ENCODE measurements around the gene CNKSR3.
A peak's percentile ranks its signal among the peaks of the same experiment; 100 is the strongest.

Gene CNKSR3

DNA sequence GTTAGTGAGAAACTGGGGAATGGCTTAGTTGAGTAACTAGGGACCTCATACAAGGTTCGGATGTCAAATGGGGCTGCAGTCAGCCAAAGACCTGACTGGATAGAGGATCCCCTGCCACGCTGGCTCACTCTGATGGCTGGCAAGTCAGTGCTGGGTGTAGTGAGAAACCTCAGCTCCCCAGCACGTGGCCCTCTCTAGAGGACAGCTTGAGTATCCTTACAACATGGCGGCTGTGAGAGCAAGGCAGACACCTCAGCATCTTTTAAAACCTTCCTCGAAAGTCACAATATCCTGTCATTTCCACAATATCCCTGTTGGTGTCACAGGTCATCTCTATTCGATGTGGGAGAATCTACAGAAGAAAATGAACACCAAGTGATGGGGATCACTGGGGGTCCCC, 127.2 kb downstream of the CNKSR3 start:
- no peak for DNase-seq (ENCODE audit: low read depth)

DNA sequence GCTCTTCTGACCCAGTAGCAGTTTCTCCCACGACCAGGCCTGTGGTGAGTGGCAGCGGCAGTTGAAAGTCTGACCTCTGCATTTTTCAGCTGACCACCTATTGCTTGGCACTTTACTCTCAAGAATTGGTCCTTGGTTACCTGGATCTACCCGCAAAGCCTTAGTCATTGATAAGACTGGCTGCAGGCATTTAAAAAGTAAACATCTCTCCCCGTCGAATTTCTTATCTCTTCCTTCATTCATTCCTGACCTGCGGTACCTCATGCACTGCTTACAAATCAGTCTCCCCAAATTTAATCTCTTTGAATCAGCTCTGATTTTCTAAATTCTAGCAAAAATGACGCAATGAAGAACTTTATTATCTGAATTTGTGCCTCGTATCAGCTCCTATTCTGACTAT, 127.7 kb downstream of the CNKSR3 start:
- DNase-seq (ENCODE audit: low read depth): no peak

- DNase-seq (ENCODE audit: low read depth): no peak
Observed at GRCh38 chr6:154381548-154381947, 128.9 kb downstream of the CNKSR3 start.

DNA sequence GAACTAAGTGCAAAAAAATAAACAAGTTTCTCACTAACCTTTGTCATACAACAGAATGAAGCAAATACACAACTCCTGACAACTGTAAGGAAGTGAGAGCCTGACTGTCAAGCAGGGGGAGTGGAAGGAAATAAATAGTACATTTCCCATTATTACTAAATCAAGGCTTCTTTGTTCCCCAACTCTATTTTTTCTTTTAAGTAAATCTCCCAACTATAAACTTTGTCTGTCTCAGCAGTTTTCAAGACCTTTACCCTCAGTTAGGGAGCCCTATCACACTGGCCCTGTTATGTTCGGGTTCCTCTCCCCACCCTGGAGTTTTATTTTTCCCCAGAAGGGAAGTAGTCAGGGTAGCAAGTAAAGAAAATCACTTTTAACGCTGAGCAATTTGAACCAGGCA, 129.7 kb downstream of the CNKSR3 start:
- no peak for DNase-seq (ENCODE audit: low read depth)

DNA sequence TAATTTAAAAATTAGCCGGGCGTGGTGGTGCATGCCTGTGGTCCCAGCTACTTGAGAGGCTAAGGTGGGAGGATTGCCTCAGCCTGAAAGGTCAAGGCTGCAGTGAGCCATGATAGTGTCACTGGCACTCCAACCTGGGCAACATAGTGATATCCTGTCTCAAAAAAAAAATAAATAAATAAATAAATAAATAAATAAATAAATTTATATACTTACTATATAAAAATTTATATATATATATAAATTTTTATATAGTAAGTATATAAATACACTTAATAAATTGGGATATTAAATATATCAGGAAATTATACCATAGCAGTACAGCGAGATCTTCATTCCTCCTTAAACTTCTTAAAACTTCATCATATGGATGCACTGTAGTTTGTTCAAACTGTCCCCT, 130.9 kb downstream of the CNKSR3 start:
- no peak for DNase-seq (ENCODE audit: low read depth)

- DNase-seq (ENCODE audit: low read depth): no peak
Observed at GRCh38 chr6:154378518-154378917, 132.0 kb downstream of the CNKSR3 start.

GRCh38 chr6:154377726-154378125, 132.8 kb downstream of the CNKSR3 start:
- DNase-seq (ENCODE audit: low read depth): no peak

DNA sequence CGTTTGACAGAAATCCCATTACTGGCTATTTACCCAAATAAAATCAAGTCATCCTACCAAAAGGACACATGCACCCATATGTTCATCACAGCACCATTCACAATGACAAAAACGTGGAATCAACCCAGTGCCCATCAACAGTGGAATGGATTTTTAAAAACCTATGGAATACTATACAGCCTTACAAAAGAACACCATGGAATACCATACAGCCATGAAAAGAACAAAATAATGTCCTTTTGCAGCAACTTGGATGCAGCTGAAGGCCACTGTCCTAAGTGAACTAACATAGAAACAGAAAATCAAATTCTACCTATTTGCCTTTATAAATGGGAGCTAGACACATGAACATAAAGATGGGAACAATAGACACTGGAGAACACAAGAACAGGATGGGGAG, 136.5 kb downstream of the CNKSR3 start:
- no peak for DNase-seq (ENCODE audit: low read depth)

GRCh38 chr6:154371281-154371680, 139.2 kb downstream of the CNKSR3 start:
- DNase-seq (ENCODE audit: low read depth): no peak

- DNase-seq (ENCODE audit: low read depth): peak; percentile 49
Observed at GRCh38 chr6:154370545-154370944, 139.9 kb downstream of the CNKSR3 start.

- peak; percentile 16 for DNase-seq (ENCODE audit: low read depth)
Observed at GRCh38 chr6:154367839-154368695, 142.4 kb downstream of the CNKSR3 start.

GRCh38 chr6:154367336-154367735, 143.1 kb downstream of the CNKSR3 start:
- no peak for DNase-seq (ENCODE audit: low read depth)

- peak; percentile 12 for DNase-seq (ENCODE audit: low read depth)
Observed at GRCh38 chr6:154363821-154364220, 146.7 kb downstream of the CNKSR3 start.

- DNase-seq (ENCODE audit: low read depth): no peak
Observed at GRCh38 chr6:154361476-154361875, 149.0 kb downstream of the CNKSR3 start.

- DNase-seq (ENCODE audit: low read depth): no peak
Observed at GRCh38 chr6:154360476-154360875, 150.0 kb downstream of the CNKSR3 start.

DNA sequence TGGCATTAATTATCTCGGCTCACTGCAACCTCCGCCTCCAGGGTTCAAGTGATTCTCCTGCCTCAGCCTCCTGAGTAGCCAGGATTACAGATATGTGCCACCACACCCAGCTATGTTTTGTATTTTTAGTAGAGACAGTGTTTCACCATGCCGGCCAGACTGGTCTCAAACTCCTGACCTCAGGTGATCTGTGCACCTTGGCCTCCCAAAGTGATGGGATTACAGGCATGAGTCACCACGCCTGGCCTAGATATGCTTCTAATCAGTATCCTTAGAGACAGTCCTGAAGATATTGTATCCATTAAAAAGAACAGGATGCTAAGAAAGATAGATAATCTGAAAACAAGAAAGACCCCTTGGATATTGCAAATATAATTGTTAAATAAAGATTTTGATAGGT, 150.8 kb downstream of the CNKSR3 start:
- DNase-seq (ENCODE audit: low read depth): no peak

GRCh38 chr6:154359161-154359574, 151.3 kb downstream of the CNKSR3 start:
- no peak for DNase-seq (ENCODE audit: low read depth)

- DNase-seq (ENCODE audit: low read depth): no peak
Observed at GRCh38 chr6:154358019-154358545, 152.4 kb downstream of the CNKSR3 start.

- DNase-seq (ENCODE audit: low read depth): no peak
Observed at GRCh38 chr6:154356690-154357089, 153.8 kb downstream of the CNKSR3 start, which contains the start of gene IPCEF1. Gene IPCEF1 (minus strand): TSS chr6:154356803. CDS start chr6:154265947, 90,856 bp downstream.

DNA sequence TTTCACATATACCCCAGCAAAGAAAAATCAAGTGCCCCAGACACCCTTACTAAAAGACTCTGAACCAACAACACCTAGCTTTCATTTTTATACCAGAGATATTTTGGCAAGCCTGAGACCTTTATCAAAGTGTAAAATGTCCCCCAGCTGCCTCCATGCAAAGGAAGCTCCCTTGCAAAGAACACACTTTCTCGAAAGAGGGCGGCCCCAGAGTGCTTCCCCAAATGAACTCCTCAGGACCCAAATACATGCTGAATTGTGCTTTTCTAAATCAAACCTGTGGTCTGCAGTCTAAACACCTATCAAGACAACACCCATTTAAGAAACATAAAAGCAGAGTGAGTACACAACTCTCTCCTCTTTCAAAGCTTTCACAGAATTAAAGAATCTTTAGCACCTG, 154.4 kb downstream of the CNKSR3 start:
- DNase-seq (ENCODE audit: low read depth): no peak

DNA sequence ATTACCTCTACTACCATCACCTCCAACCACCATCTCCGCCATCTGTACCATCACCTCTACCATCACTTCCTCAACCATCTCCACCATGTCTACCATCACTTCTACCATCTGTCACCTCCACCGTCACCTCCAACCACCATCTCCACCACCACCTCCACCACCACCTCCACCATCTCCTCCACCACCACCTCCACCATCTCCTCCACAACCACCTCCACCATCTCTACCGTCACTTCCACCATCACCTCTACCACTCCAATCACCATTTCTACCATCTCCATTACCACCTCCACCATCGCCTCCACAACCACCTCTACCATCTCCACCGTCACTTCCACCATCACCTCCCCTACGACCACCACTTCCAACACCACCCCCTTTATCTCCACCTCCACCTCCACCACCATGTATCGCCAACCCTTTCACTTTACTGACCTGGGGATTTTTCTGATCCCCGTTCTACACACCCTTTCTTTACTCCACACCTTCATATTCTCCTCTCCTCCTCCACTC, 156.2 kb downstream of the CNKSR3 start:
- DNase-seq (ENCODE audit: low read depth): no peak

- no peak for DNase-seq (ENCODE audit: low read depth)
Observed at GRCh38 chr6:154353626-154354025, 156.9 kb downstream of the CNKSR3 start.

DNA sequence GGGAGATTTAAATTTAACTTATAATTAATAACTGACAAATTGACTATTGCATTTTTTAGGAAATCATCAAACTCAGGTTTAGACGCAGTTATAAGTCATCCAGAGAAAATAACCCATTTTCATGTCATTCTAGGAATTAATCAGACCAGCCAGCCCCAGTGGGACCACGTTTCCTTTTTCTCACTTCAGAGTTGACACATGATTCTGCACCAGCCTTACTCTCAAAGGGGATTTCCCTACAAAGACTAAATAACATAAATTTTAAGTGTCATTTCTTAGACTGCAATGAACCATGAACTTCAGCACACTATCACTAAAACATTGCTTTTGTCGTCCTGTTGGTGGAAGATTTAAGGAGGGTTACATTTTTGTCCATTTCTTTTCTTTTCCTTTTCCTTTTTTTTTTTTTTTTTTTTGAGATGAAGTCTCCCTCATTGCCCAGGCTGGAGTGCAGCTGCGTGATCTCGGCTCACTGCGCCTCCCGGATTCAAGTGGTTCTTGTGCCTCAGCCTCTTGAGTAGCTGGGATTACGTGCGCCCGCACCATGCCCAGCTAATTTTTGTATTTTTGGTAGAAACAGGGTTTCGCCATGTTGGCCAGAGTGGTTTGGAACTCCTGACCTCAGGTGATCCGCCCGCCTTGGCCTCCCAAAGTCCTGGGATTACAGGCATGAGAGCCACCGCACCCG, 157.4 kb downstream of the CNKSR3 start:
- no peak for DNase-seq (ENCODE audit: low read depth)
